HTERT RPE-1 (cell line): ENCODE results near the gene AMBP.

Experiments used
- in situ Hi-C: fragments of 300-500 bp; cut with MboI; formaldehyde crosslinking; loops from 4 replicates; pipeline ENCODE4 v1.14.3; 2020; ENCODE audit warnings: low sequenced_read_pairs

Gene AMBP

GRCh38 chr9:114080195-114080772, 2.2 kb upstream of the AMBP start:
- in situ Hi-C loops, result loop anchor here (25.0 kb wide), 1 partner anchor 207 kb away; no protein-coding TSS in a partner anchor

- in situ Hi-C loops, result loop anchor here (25.0 kb wide), 1 partner anchor 209 kb away; no protein-coding TSS in a partner anchor
Observed at GRCh38 chr9:114078781-114079156, 669 bp upstream of the AMBP start.

GRCh38 chr9:114077162-114077837, 800 bp downstream of the AMBP start:
- in situ Hi-C loops, result loop anchor here (25.0 kb wide), 1 partner anchor 210 kb away; no protein-coding TSS in a partner anchor

- in situ Hi-C loops, result loop anchor here (25.0 kb wide), 1 partner anchor 211 kb away; no protein-coding TSS in a partner anchor
Observed at GRCh38 chr9:114076237-114077161, 1.6 kb downstream of the AMBP start.

- in situ Hi-C loops, result loop anchor here (25.0 kb wide), 1 partner anchor 212 kb away; no protein-coding TSS in a partner anchor
Observed at GRCh38 chr9:114075602-114076001, 2.5 kb downstream of the AMBP start.

- in situ Hi-C loops, result no loop called here
Observed at GRCh38 chr9:114072184-114073140, 5.6 kb downstream of the AMBP start.

- in situ Hi-C loops, result no loop called here
Observed at GRCh38 chr9:114071197-114071795, 6.8 kb downstream of the AMBP start.

GRCh38 chr9:114070188-114071103, 7.7 kb downstream of the AMBP start:
- in situ Hi-C loops, result no loop called here

- in situ Hi-C loops, result no loop called here
Observed at GRCh38 chr9:114069476-114070187, 8.5 kb downstream of the AMBP start.

- in situ Hi-C loops, result no loop called here
Observed at GRCh38 chr9:114065304-114065703, 12.8 kb downstream of the AMBP start.

- in situ Hi-C loops, result no loop called here
Observed at GRCh38 chr9:114061830-114062474, 16.1 kb downstream of the AMBP start.

GRCh38 chr9:114061292-114061691, 16.8 kb downstream of the AMBP start:
- in situ Hi-C loops, result no loop called here

GRCh38 chr9:114060711-114061110, 17.4 kb downstream of the AMBP start:
- in situ Hi-C loops, result no loop called here

GRCh38 chr9:114060070-114060469, 18.0 kb downstream of the AMBP start:
- in situ Hi-C loops, result no loop called here

- in situ Hi-C loops, result no loop called here
Observed at GRCh38 chr9:114059047-114059803, 18.9 kb downstream of the AMBP start.

GRCh38 chr9:114058688-114059046, 19.4 kb downstream of the AMBP start:
- in situ Hi-C loops, result no loop called here
